Measurements from ENCODE around the gene PDGFB.

The PDGFB gene

DNA sequence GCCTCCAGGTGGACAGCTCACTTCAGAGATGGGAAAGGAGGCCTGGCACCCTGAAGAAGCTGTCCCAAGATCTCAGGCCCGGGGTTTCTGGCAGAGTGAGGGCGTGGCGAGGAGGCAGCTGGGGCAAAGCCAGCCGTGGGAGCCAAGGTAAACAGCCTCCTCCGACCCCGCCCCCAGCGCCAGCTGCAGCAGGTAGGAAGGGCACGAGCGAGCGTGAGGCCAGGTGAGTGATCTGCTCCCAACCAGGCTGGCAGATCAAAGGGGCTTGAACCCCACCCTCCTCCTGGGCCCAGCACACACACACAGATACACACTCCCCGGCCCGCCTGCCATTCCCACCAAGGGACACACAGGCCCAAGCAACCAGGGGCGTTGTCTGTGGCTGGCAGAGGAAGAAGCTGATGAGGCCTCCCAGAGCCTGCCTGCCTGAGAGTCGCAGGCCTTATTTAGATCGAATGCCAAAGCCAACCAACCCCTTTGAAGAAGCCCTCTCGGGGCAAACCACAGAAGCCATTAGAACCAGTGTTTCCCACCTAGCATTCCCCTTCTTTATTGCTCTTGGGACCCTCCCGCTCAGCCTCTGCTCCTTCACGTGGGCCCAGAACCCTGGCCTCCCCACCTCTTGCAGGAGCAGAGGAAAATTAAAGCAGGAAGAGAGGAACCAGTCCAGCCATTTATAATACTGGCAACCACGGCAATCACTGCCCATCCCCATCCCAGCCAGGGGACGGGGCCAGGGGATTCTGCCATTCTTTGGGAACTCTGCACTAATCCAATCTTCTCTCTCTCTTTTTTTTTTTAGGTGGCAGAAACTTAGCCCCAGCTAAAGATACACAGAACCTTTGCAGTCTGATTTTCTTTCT is 5.0 kb downstream of the PDGFB start:
- no peak for DNase-seq (ENCODE audit: low read depth)

DNA sequence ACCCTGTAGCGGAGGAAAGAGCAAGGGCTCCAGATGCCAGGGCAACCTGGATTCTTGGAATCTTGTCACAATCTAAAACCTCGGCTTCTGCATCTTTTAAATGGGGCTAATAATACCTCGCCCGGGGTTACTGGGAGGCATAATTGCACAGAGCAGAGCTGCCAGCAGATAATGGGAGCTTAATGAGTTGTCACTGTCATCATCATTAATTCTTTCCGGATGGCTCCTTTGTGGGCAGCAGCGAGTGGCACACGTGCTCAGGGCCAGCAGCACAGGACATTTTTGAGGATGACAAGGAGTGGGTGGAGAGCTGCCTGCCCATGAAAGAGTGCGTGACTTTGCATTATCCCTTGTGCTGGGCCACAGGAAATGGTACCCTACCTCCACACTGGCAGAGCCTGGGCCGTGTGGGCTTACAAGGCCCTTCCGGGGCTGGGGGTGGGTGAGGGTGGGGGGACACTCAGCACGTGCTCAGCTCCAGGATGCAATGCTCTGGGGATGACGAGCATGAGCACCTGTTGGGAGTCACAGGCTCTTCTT is 5.7 kb downstream of the PDGFB start:
- no peak for DNase-seq (ENCODE audit: low read depth)

DNA sequence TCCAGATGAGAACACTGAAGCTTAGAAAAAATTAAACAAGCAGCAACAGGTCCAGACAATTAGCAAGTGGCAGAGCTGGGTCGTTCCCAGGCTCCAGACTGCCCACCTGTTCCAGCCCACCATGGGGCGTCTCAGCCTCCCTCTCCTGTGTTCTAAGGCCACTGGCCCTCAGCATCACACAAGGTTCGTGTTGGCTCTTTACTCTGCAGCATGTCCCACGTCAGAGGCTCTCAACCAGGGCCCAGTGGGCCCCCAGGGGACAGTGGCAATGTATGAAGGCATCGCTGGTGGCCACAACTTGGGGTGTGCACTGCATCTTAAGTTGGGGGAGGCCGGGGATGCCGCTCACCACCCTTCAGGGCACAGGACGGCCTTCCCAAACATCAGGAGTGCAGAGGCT is 6.2 kb downstream of the PDGFB start:
- no peak for DNase-seq (ENCODE audit: low read depth)

DNA sequence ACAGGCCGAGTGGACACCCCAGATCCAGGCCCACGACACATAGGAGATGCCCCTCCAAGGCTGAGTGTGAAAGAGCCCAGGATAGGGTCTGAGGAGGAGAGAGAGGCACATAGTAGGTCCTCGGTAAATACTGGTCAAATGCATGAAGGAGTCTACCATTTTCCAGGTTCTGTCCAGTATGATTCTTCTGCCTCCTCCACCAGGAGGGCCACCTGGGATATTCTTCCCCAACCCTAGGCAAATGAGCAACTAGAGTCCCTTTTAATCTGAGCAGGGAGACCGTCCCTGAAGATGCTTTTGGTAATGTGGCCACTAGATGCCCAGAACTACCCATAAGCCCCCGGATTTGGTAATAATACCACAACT is 6.7 kb downstream of the PDGFB start:
- no peak for DNase-seq (ENCODE audit: low read depth)

DNA sequence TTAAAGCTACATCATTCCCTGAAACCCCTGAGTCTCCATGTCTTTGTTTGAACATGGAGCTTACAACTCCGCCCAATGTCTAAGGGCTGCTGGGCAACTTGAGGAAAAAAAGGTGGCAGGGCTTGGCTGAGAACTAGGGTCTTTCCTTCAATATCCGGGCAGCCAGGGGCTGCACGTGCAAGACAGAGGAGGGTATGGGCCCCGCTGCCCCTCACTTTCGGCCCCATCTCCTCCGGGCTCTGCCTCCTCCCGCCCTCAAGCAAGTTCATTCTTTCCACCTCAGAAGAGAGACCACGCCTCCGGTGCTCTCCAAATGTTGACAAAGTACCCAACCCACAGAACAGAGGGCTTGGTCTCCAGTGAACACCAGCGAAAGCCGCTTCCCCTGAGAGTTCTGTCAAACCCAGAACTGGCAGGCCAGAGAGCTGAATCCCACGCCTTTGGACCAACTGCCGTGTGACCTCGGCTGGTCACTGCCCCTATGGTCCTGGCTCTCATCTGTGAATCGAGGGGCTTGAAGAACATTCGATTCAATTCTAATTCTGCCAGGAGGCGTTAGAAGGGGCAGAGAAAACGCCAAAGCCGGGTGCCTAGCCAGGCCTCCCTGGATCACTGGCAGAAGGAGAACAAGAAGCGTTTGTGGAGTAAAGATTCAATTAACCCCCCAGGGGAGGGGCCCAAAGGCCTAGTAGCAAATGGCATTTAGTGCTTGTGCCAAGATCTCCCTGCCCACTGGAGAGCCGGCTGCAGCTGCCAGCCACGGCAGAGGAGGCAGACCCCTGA is 7.3 kb downstream of the PDGFB start:
- no peak for DNase-seq (ENCODE audit: low read depth)

DNA sequence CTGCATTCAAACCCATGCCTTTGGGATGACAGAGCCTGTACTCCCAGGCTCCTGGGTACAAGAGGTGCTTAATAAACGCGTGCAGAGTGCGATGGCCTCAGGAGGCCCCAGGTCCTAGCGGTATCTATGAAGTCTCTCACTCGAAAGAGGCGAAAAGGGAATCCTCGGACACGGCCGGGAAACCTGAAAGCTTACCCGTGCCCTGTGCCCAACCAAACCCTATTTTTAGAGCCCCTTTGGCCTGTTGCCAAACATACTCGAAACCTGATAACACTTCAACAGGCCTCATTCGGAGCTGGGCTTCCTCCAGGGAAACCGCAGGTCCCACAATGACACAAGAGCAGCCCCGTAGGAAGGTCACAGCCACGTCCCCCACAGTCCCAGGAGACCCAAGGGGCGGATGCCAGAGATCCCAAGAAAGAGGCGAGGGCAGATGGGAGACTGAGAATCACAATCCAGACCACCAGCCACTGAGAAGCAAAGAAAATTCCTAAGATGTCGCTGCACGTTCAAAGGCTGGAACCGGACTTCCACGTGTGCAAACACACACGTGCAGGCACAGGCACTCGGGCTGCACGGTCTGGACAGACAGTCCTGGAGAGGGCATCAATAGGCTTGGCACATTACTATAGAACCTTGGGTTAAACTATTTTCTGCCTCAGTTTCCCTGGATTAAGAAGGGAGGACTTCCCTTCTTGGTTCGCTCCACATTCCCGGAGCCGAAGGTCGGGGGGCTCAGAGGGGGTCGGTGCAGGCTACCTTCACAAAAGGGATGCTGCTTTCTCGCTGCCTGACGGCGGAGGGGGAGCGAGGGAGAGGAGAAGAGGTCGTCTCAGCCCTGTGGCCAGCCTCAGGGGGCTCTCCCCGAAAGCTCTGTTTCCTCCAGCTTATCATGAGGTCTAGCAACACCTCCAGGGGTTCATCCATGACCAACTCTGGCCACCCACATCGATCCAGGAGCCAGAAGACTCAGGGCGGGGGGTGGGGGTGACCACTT is 8.2 kb downstream of the PDGFB start:
- DNase-seq (ENCODE audit: low read depth) = no peak

DNA sequence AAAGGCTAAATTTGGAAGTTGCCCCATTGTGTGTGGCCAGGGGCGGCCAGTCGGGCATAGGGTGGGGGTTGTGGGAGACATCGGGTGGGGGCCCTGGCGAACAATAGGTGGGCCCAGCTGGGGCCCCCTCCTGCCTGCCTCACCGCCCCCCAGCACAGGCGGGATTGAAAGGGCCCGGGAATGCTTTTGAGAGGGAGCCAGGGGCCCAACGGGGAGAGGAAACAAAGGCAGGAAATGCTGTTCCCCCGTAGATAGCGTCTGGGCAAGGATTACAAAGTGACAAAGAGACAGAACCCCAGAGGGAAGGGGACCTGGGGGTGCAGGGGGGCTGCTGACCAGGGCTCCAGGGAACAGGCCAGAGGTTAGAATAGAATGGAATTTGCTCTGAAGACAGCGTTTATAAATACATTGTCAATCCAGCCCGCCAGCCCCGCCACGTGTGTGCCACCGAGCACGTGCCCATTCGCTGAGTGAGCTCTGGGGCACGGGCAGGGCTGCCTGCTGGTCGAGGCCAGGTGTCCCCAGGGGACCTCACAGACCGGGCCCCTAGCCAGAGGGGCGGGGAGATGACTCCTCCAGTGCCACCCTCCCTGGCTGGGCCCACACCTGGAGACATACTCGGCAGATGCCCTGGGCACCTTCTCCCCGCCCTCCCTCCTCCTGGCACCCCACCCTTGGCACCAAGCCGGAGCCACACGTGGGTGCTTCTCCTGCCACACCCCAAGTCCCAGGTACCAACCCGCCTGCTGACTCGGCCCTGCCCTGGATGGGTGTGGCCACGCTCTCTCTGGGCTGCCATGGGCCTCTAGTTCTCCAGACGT is 9.7 kb downstream of the PDGFB start:
- DNase-seq (ENCODE audit: low read depth) = no peak

DNA sequence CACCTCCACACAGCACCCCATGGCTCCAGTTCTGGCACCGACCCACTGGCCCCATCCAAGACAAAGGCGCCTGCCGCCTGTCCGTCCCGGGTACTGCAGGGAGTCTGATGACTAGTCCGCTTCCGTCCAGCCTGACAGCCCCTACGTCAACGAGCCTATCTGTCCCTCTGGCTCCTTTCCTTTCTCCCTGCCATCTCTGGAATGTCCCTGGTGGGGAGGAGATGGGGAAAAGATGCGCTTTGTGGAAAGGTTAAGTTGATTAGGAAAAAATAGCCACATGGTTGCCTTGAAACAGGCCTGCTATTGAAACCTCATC is 10.4 kb downstream of the PDGFB start:
- DNase-seq (ENCODE audit: low read depth) = no peak

DNA sequence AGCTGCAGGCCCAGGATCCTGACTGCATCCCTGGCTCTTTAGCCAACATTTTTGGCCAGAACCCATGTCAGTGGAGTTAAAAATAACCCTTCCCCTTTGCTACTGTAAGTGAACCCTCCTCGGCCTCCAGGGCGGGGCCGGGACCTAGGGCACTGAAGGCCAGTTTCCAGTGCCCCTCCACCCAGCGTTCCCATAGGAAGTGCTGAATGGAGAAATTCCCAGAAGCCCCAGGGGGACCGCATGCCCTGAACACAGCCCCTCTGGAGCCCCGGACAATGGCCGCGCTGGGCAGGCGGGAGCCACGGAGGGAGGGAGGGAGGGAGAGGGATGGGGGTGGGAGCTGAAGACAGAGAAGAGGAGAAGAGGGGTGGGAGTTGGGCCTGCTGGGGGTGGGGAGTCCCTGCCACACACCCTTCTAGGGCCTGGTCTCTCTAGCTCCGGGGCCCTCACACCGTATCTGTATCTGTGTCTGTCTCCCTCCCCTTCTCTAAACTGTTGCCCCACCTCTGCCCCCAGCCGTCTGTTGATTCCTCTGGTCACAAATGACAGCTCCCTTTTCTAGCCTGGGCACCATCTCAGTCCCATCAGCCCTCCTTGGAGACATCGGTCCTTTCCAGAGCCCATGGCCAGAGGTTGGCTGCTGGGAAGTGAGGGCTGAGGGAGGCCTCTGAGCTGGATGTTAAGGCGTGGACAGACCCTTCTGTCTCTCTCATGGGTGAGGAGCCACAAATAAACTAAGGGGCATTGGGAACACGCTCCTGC is 10.9 kb downstream of the PDGFB start:
- DNase-seq (ENCODE audit: low read depth) = no peak

DNA sequence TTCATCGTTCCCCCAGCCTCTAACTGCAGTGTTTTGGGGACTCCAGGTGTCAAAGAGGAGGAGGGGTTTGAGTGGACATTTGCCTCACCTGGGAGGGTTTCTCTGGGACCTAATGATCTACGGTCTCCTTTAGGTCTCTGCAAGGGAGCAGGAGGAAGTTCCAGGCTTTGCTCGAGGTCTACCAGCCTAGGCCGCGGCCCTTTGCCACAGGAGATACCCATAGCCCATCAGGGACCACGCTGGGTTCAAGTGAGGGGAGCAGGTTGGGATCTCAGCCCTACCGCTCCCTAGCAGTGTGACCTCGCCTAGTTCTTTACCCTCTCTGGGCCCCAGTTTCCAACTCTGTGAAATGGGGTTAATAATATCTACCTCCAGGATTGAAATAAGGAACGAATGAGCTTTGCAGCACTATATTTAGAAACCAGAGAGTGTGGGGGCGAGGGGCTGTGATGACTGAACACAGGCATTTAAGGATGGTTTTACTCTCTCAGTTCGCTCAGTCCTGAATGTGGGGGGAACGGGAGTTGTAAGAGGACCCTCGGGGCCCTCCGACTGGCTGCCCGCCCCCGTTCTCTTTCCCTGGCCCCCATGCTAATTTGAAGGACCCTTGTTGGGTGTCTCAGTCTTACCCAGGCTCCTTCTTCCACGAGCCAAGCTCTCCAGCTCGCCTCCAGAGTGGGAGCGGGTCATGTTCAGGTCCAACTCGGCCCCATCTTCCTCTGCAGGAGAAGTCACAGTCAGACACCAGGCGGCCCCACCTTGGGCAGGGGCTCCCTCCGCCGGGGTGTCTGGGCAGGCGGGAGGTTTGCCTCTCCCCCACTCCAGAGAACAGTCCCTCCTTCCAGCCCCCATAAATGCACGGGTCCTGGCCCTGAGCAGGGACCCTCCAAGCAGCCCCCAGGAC is 11.7 kb downstream of the PDGFB start:
- DNase-seq (ENCODE audit: low read depth) = no peak

DNA sequence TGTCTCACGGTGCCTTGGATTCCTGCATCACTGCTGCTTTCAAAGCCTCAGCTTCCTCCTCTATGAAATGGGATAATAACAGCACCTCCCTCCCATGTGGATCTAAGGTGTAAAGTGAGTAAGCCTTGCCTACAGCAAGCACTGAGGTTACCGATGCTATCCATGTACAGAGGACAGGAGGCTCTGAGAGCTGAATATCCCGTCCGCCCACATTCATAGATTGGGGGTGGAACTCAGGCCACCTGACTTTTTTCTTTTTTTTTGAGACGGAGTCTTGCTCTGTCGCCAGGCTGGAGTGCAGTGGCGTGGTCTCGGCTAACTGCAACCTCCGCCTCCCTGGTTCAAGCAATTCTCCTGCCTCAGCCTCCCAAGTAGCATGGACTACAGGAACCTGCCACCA is 12.5 kb downstream of the PDGFB start:
- no peak for DNase-seq (ENCODE audit: low read depth)

DNA sequence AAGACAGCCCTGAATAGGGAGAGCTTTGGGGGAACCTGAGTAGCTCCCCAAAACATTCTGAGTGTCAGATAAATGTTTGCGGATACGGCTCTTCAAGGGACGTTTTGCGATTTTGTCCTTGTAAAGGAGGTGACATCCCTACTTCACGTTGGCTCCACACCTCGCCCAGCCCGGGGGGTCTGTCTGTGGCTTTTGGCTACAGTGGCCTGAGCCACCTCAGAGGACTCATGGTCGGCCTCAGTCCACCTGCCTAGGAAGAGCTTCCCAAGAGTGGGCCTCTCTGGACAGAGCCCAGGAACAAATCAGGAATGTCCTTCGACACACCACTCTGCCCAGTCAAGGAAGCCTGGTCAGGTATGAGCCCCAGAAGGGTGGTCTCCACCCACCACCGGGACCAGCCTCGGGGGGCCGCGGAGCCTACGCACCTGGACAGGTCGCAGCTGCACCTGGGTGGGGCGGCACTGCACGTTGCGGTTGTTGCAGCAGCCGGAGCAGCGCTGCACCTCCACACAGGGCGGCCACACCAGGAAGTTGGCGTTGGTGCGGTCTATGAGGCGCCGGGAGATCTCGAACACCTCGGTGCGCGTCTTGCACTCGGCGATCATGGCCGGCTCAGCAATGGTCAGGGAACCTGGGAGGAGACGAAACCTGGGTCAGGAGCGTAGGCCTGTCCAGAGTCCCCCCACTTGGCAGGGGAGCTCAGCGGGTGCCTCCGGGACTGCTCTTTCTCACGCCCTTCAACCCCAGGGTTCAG is 13.4 kb downstream of the PDGFB start:
- DNase-seq (ENCODE audit: low read depth) = no peak

DNA sequence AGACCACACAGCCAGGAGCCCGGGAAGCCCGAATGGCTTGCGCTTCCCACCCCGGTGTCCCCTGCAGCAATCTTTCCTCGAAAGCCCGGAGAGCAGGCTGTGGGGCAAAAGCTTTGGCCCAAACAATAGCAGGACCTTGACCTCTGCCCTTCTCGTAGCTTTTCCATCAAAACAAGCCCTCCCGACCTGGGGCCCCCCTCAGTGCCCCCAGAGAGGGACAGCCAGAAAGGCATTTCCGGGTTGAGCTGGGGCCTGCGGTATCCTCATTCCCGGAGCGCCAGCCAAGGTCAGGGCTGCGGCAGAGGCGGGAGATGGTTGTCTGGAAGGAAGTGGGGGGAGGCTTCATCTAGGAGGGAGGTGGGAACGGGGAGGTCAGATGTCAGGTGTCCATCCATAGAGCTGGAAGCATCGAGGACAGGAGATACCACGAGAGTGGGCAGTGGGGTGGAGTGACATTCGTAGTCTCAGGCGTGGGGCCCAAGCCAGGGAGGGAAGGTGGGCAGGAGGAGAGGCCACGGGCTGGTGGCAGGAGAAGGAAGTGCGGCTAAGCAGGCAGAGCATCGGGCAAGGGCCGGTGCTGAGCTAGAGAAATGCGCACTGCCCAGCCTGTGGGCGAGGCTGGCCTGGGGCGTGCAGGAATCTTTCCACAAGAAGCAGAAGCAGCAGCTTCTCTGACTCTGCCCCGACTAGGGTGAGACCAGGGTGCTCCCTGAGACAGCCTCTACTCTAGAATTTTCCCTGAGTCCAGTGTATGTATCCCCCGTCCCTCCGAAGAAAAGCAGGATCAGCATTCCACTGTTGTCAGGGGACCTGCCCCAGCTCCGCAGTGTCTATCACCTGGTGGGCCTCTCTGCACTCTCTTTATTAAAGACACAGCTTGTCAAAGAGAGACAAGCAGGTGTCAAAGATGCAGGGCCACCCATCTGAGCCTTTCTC is 14.3 kb downstream of the PDGFB start:
- DNase-seq (ENCODE audit: low read depth) = no peak

DNA sequence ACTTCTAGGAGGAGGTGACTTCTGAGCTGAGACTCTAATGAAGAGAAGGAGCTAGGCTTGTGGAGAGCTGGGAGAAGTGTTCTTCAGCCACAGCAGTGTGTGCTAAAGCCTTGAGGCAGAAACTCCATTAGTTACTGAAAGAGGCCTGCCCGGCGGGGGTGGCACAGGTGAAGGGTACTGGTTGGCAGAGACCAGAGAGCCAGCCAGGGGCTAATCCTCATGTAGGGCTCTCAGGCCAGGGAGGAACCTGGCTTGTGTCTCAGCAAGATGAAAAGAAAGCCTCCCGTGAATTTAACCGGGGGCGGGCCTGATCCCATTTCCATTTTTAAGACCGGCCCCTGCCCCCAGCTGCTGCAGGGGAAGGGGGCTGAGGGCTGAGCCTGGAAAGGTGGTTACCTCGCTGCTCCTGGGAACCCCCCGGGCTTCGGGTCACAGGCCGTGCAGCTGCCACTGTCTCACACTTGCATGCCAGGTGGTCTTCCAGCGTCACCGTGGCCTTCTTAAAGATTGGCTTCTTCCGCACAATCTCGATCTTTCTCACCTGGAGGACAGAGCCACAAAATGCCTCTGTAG is 15.0 kb downstream of the PDGFB start:
- DNase-seq (ENCODE audit: low read depth) = no peak

DNA sequence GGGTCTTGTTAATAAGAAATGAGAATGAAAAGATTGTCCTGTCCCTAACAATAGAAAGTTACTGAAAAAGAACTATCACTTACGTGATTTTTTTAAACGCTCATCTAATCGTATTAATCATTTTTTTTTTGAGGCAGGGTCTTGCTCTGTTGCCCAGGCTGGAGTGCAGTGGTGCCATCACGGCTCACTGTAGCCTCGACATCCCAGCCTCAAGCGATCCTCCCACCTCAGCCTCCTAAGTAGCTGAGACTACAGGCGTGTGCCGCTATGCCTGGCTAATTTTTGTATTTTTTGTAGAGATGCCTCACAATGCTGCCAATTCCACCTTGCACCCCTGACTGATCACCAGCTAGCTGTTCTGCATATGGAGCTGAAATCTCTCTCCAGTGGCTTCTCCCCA is 15.7 kb downstream of the PDGFB start:
- no peak for DNase-seq (ENCODE audit: low read depth)

DNA sequence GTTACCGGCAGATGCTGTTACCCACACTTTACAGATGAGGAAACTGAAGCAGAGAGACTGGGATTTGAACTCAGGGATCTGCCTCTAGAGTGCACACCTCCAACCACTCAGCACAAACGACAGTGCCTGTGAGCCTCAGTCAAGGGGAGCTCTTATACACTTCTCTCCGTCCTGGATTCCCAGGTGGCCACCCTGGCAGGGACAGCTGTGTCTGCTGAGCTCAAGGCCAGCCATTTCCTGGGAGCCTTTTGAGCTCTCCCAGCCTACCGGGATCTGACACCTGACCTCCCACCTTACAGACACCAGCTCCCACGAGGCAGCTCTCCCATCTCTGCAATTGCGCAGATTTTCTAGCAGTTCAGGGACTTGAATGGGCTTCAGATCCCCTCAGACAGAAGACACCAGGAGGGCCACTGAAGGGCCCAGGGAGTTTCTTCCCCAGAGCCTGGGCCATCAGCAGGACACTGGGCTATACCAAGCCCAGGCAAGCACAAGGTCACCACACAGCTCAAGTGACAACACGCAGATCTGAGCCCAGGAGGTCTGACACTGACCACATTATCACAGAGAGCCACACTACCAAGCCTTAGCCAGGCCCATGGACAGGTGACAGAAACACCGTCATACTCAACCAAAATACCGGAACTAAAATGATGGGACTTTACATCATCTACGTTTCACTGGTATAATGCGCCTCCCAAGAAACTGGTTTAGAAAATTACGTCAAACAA is 17.1 kb downstream of the PDGFB start:
- DNase-seq (ENCODE audit: low read depth) = no peak

DNA sequence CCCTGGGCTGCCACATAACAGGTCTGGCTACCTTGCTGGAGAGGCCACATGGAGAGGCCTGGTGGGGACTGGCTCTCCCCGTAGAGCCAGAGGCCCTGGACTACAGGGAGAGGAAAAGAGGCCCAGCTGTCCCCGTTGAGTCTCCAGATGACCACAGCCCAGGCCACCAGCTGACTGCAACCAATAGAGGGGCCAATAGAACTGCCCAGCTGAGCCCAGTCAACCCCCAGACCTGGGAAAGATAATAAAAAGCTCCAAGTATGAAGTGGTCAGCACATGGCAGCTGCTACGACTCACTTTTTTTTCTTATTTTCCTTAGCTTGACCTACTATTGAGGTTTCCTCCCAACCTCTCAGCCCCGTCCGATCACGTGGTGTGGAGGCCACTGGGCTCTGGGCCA is 18.4 kb downstream of the PDGFB start:
- DNase-seq (ENCODE audit: low read depth) = no peak
